Measurements from ENCODE around the gene LRR1.
"Not testable (repeated sequence)": the region's sequence is repeated elsewhere in the genome, so short reads cannot be mapped to it uniquely, and the experiment has no call there.

LRR1 gene, protein sequence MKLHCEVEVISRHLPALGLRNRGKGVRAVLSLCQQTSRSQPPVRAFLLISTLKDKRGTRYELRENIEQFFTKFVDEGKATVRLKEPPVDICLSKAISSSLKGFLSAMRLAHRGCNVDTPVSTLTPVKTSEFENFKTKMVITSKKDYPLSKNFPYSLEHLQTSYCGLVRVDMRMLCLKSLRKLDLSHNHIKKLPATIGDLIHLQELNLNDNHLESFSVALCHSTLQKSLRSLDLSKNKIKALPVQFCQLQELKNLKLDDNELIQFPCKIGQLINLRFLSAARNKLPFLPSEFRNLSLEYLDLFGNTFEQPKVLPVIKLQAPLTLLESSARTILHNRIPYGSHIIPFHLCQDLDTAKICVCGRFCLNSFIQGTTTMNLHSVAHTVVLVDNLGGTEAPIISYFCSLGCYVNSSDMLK

DNA sequence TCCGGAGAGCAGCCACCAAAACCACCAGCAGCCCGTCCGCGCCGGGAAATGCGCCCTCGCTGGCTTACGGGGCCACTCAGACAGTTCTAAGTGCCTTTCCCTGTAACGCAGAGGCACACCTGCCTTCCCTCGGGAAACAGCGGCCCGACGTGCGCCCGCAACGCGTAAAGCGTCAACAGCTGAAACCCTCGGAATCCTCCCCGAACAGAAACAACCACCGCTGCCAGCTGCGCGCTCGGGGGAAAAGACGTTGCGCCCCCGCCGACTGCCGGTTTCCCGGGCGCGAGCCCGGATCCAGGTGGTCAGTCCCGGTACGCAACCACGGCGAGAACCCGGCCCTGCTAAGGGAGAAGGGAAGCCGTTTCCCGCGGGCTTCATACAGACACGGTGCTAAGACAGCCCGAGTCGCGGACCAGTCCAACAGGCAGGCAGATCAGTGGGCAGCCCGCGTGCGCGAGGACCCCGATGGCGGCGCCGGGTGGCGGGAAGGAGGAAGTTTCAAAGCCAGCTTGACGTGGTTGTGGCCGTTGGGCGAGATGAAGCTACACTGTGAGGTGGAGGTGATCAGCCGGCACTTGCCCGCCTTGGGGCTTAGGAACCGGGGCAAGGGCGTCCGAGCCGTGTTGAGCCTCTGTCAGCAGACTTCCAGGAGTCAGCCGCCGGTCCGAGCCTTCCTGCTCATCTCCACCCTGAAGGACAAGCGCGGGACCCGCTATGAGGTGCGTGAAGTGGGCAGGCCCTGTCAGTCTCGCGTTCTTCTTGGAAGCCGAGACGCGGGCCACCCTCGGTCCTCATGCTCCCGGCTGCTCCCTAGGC is at the start of gene LRR1:
LRR1 (plus strand) TSS at position 456 of the 816 bp plus-strand sequence; CDS start at position 537, 81 bp downstream.
- peak; percentile 73 to 81 for DNase-seq (ENCODE audit: low read depth in 2 of 2)

DNA sequence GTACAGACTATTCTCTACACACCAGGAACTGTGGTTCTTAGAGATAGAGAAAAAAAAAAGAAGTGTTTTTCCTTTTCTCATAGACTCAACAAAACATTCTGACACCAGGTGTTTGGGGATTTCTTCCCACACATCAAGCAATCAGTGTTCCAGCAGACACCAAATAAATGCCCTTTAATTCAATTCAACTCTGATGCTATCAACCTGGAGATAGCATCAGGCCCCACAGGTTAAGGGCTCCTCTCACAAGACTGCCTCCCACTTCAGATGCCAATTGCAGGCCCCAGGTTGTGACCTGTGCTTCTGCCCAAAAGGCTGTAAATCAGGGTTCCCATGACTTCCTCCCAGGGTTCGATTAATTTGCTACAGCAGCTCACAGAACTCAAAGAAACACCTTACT is 49.3 kb upstream of the LRR1 start:
- DNase-seq (ENCODE audit: low read depth in 2 of 2), result no peak

DNA sequence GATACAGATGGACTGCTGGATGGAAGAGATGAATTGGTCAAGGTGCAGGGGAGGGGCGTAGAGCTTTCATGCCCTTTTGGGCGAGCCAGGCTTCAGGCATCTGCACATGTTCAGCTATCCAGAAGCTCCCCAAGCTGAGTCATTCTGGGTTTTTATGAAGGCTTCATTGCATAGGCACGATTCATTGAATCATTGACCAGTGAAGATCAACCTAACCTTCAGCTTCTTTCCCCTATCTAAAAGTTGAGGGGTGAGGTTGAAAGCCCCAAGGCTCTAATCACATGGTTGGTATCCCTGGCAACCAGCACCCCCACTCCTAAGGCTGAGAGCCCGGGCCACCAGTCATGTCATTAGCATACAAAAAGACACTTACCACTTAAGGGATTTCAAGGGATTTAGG is 48.9 kb upstream of the LRR1 start:
- no peak for DNase-seq (ENCODE audit: low read depth in 2 of 2)

DNA sequence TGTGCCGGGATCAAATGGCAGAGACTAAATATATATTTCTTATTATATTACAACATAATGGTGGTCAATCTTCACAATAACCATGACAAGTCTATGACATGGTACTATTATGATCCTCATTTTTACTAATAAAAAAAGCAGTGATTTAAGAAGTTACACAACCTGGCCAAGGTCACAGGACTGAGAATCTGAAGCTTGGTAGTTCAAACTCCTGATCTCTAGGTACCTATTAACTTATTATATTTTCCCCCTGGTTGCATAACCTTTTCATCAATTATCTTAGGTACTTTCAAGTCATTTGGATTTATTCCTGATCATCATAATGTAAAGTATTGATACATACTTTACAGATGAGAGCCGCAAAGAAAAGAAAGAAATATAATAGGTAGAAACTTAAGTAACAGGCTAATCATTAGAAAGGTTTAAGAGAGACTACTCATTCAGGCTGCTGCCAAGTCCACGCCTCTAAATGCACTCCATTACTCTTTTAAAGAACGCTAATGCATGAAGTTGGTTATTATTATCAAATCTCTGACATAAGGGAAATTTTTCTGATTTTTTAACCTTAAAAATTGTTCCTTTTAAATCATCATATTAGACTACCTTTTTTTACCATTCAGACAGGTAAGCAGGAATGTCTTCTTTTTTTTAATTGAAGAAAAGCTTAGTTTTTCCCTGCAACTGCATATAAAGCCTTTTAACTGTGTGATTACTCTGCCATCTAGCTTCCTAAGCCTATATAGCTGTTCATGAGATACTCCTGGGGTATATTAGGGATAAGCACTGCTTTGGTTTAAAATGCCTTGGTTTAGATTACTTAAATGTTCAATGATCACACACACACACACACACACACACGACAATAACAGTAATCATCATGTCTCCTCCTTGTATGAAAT is 48.2 kb upstream of the LRR1 start:
- DNase-seq (ENCODE audit: low read depth in 2 of 2), result no peak

DNA sequence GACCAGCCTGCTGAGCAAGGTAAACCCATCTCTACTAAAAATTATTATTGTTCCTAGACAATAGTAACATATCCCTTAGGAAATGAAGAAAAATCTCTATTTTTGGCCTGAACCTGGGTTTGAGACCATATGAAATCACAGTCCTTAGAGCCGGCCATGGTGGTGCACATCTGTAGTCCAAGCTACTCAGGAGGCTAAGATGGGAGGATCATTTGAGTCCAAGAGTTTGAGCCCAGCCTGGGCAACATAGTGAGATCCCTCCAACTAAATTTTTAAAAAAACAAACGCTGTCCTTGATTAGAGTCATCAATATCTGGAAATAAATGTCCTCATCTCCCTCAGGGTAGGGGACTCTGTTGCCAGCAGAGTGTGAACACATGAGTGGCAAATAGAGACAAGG is 47.2 kb upstream of the LRR1 start:
- no peak for DNase-seq (ENCODE audit: low read depth in 2 of 2)

DNA sequence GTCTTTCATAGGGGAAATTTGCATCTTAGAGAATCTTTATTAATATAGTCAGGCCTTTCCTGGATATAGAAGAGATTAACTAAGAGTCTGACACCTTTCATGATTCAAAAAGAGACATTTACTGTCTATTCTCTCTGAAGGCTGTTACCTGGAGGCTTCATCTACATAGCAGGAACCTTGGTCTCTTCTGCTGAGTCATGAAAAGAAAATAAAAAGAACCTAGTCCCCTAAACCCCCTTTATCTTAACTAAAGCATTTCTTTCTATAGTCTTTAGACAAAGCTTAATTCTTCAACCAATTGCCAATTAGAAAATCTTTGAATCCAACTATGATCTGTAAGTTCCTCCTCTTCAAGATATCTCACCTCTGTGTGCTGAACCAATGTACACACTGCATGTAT is 45.6 kb upstream of the LRR1 start:
- no peak for DNase-seq (ENCODE audit: low read depth in 2 of 2)

DNA sequence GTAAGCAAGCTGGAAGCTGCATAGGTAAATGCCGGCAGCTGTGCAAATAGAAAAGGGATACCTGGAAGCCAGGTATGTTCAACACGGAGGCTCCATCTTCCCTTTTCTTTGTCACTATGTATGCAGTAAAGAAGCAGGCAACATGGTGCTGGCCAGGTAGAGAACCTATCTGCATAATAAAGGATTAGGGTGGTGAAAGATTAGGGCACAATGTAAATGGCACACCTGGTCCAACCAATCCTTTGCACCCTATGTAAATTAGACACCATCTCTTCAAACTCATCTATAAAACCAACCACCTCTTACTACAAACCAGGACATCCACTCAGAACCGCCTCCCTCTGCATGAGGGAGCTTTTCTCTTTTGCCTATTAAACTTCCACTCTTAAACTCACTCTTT is 44.8 kb upstream of the LRR1 start:
- no peak for DNase-seq (ENCODE audit: low read depth in 2 of 2)

DNA sequence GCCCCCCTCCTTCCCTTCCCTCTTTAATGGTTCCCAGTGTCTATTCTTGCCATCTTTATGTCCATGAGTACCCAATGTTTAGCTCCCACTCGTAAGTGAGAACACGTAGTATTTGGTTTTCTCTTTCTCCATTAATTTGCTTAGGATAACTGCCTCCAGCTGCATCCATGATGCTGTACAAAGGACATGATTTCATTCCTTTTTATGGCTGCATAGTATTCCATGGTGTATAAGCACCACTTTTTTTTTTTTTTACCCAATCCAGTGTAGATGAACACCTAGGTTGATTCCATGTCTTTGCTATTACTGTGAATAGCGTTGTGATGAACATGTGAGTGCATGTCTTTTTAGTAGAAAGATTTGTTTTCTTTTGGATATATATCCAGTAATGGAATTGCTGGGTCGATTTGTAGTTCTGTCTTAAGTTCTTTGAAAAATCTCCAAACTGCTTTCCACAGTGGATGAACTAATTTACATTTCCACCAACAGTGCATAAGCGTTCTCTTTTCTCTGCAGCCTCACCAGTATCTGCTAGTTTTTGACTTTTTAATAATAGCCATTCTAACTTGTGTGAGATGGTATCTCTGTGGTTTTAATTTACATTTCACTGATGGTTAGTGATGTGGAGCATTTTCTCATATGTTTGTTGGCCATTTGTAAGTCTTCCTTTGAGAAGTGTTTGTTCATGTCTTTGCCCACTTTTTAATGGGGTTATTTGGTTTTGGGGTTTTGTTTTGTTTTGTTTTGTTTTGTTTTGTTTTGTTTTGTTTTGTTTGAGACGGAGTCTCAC is 38.6 kb upstream of the LRR1 start:
- no peak for DNase-seq (ENCODE audit: low read depth in 2 of 2)

DNA sequence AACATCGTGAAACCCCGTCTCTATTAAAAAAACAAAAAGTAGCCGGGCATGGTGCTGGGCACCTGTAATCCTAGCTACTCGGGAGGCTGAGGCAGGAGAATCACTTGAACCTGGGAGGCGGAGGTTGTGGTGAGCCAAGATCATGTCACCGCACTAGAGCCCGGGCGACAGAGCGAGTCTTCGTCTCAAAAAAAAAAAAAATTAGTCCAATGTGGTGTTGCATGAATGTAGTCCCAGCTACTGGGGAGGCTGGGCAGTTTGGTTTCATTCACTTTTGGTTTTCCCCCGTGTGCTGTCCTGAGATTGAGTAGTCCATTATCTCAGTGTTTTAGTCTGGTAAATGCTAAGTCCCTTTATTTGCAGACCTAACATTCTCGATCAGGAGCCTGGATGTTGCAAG is 32.0 kb upstream of the LRR1 start:
- no peak for DNase-seq (ENCODE audit: low read depth in 2 of 2)

DNA sequence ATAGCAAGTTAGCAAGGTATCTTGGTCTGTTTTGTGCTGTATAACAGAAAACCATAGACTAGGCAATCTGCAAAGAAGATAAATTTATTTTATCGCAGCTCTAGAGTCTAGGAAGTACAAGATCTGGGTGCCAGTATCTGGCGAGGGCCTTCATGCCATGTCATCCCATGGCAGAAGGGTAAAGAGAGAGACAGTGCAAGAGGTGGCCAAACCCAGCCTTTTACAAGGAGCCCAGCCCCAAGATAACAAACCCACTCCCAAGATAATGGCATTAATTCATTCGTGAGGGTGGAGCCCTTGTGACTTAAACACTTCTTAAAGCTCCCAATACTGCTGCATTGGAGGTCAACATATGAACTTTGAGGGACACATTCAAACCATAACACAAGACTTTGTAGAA is 29.5 kb upstream of the LRR1 start:
- DNase-seq (ENCODE audit: low read depth in 2 of 2), result no peak

DNA sequence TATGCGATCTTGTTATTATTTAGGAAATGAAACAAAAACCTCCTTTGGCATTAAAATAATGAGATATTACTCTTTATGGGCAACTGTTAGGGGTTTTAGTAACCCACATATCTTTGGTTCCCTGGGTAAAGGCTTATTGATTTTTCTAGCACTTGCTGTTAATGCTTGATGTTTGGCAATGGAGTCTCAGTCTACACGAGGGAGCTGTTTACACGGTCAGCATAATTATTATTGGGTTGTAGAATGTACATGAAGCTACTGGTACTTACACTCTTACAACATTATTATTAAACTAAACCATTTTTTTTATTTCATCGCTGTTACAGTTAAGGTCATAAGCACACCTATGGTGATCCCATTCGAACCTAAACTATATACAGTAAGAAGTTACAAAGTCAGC is 24.7 kb upstream of the LRR1 start:
- no peak for DNase-seq (ENCODE audit: low read depth in 2 of 2)

DNA sequence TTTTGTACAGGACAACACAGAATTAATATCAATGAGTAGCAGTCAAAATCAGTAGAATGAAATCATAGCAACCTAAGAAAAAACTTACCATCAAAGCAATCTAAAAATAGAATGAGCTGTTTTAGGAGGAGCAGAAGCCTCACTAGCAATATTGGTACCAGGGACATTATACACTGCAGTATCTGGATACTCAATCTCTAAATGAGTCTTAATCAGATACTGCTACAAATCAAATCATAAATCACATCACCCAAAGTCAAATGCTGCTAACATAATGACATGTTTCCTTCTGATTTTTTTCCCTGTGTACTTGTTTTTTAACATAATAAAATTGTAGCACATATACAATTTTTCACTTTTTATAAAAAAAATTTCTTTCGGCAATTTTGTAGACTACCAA is 20.6 kb upstream of the LRR1 start:
- DNase-seq (ENCODE audit: low read depth in 2 of 2), result no peak

DNA sequence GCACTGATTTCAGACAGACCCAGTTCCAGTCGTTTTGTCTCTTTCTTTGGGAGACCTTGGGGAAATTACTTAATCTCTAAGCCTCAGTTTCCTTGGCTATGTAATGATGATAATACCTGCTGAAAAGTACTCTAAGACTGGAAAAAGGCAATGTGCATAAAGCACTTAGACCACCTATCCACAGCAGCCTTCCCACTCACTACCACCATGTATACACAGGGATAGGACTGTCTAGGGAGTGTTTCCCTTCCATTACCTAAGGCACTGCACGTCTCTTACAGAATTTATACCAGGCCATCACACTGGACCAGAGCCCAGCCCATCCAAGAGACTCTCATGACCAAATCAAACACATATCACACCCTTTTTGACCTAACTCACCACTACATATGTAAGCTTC is 18.9 kb upstream of the LRR1 start:
- DNase-seq (ENCODE audit: low read depth in 2 of 2), result no peak

DNA sequence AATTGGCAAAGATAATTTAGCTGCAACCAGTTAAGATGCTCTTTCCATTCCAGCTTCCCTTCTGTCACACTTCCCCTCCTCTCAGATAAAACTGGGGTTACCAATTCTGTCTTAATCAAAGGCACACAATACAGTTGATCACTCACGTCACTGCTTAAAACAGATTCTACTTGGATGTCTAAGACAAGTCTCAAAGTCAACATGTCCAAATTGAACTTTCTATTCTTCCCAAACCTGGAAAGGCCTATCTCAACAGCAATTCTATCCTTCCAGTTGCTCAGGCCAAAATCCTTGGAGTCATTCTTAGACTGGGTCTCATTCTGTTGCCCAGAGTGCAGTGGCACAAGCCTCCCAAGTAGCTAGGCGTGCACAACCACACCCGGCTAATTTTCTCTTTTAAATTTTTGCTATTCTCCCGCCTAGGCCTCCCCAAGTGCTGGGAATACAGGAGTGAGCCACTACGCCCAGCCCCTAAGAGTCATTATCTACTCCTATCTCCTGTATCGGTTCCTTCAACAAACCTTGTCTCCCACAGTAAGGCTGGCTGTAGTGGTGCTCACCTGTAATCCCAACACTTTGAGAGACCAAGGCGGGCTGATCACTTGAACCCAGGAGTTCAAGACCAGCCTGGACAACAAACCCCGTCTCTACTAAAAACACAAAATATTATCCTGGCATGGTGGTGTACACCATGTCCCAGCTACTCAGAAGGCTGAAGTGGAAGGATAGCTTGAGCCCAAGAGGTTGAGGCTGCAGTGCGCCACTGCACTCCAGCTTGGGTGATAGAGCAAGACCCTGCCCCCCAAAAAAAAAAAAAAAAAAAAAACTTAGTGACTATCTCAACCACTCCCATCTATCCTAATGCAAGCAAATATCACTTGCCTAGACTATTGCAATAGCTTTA is 17.3 kb upstream of the LRR1 start:
- no peak for DNase-seq (ENCODE audit: low read depth in 2 of 2)

DNA sequence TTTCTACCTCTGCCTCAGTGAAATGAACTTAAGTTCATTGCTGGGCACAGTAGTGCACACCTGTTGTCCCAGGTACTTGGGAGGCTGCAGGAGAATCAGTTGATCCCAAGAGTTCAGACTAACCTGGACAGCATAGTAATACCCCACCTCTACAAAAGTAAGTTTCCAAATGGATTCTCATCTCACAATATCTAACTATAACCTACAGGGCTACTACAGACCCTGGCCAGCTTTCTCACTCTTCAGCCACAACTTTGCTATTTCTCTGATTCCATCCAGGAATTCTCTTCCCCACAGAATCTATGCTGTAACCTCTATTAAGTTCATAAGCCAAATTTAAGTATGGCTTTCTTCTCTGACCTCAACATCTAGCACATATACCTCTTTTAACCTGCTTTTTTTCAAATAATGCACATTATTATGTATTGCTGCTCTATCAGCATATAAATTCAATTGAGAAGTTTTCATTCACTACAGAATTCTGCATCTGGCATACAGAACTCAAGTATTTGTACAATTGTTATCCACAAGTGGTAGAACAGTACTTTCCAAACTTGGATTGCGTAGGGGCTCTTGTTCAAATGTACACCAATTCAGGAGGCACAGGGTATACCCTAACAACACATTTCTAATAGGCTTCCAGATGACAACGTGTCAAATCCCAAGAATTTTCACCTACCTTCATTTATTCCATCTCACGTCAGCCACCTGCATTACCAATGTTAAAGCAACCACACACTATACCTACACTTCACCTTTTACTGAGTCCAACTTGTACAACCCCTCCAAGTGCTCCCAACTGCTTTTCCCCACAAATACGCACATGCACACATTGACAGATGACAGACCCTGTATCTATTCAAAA is 16.4 kb upstream of the LRR1 start:
- DNase-seq (ENCODE audit: low read depth in 2 of 2), result no peak

DNA sequence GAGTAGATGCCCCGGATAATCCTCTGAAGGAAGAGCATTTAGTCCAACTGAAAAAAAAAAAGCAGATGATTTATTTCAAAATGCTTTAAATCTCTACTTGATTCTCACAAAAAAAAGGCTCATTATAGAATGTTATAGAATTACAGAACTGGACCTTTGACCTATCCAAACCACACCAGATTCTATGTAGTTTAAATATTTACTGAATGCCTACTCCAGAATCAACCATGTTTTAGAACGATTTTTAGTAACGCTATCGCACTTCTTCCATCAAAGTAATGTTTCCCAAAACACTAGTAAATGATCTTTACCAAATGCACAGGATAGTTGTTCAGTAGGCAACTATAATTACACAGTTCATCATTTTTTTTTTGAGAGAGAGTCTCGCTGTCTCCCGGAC is 15.1 kb upstream of the LRR1 start:
- no peak for DNase-seq (ENCODE audit: low read depth in 2 of 2)

DNA sequence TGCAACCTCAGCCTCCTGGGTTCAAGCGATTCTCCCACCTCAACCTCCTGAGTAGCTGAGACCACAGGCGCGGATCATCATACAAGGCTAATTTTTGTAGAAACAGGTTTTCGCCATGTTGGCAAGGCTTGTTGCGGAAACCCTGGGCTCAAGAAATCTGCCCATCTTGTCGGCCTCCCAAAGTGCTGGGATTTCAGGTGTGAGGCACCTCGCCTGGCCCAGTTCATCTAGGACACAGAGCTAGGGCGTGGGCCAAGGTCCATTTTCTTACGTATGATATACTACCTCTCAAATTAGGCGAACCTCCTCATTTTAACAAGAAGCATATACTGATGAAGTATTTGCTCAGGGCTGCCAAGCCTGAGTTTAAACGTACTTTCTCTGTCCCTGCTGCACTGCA is 14.7 kb upstream of the LRR1 start:
- DNase-seq (ENCODE audit: low read depth in 2 of 2), result no peak

DNA sequence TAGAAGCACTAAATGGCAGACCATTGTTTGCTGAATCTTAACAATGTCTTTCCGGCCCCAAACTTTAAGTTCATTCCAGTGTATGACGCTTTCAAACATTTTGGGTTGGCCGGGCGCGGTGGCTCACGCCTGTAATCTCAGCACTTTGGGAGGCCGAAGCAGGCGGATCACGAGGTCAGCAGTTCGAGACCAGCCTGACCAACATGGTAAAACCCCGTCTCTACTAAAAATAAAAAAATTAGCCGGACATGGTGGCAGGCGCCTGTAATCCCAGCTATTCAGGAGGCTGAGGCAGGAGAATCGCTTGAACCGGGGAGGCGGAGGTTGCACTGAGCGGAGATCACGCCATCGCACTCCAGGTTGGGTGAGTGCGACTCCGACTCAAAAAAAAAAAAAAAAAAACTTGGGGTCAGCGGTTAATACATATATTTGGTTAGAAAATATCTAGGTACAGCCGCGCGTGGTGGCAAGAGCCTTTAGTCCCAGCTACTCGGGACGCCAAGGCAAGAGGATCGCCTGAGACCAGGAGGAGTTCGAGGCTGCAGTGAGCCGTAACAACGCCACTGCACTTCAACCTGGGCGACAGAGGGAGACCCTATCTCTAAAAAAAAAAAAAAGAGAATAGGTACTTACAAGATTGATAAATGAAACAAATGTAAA is 13.6 kb upstream of the LRR1 start:
- not testable (repeated sequence) for DNase-seq (ENCODE audit: low read depth in 2 of 2)
